GM10248 (cell line): Measurements from ENCODE around the gene TRMT112.
"Not testable (repeated sequence)": the region's sequence is repeated elsewhere in the genome, so short reads cannot be mapped to it uniquely, and the experiment has no call there.

ENCODE experiments used
- CTCF ChIA-PET: fragments of 300-600 bp; sonication (Branson Sonifier 250); formaldehyde crosslinking; extraction: SDS; loops from one replicate; lab custom pipeline; 2021; ENCODE audit warnings: antibody characterized with exemption; lab: Yijun Ruan, JAX
- POLR2A ChIA-PET: fragments of 350-650 bp; sonication (Branson Sonifier 250); formaldehyde crosslinking; extraction: SDS; loops from one replicate; lab custom pipeline; 2020; ENCODE audit warnings: antibody characterized with exemption; lab: Yijun Ruan, JAX
- DNase-seq: peaks from one replicate; pipeline ENCODE4 v3.0.0; 2012; ENCODE audit errors: extremely low spot score
- CTCF ChIP-seq: IDR thresholded peaks from 2 replicates; pipeline ENCODE4 v1.5.1; 2012; ENCODE audit warnings: mild to moderate bottlenecking, low read depth; ENCODE audit errors: extremely low read depth, missing control alignments, control extremely low read depth

The TRMT112 gene

GRCh38 chr11:64327993-64328392 lies 10.6 kb upstream of the TRMT112 start:
- TF ChIP-seq CTCF: no peak
- CTCF ChIA-PET: interaction anchor here (1.0 to 1.5 kb wide), 2 partner anchors 10 to 27 kb away, joined by 3 to 4 read pairs; partner anchors contain the start of gene PRDX5
- POLR2A ChIA-PET: interaction anchor here (1.8 kb wide), 1 partner anchor 10 kb away, joined by 5 read pairs; the partner anchor contains the start of genes PRDX5 and TRMT112
- DNase-seq: no peak

- POLR2A ChIA-PET: interaction anchor here (1.8 kb wide), 1 partner anchor 10 kb away, joined by 5 read pairs; the partner anchor contains the start of genes PRDX5 and TRMT112
- CTCF ChIA-PET: interaction anchor here (1.0 to 1.5 kb wide), 2 partner anchors 10 to 28 kb away, joined by 3 to 4 read pairs; partner anchors contain the start of gene PRDX5
- no peak for DNase-seq
- no peak for TF ChIP-seq CTCF
Measured at GRCh38 chr11:64327375-64327774, 10.0 kb upstream of the TRMT112 start.

- DNase-seq: no peak
- ChIA-PET CTCF (interaction anchor here (1.2 to 1.8 kb wide), 3 partner anchors 24 to 125 kb away, joined by 3 to 4 read pairs (median 4); no protein-coding TSS in a partner anchor), POLR2A (interaction anchor here (0.6 to 1.3 kb wide), 3 partner anchors 10 to 1405 kb away, joined by 3 to 6 read pairs (median 5); partner anchors contain the start of gene STIP1)
- no peak for TF ChIP-seq CTCF
Measured at GRCh38 chr11:64324692-64325469, 7.5 kb upstream of the TRMT112 start.

GRCh38 chr11:64323984-64324383 lies 6.6 kb upstream of the TRMT112 start:
- ChIA-PET POLR2A (interaction anchor here (1.3 kb wide), 2 partner anchors 11 to 138 kb away, joined by 3 read pairs; partner anchors contain the start of gene STIP1), CTCF (interaction anchor here (1.1 to 2.5 kb wide), 6 partner anchors 8 to 126 kb away, joined by 3 to 14 read pairs (median 4); no protein-coding TSS in a partner anchor)
- not testable (repeated sequence) for DNase-seq

GRCh38 chr11:64323373-64323772 lies 6.0 kb upstream of the TRMT112 start:
- ChIA-PET CTCF (interaction anchor here (1.1 to 2.5 kb wide), 5 partner anchors 8 to 119 kb away, joined by 3 to 14 read pairs (median 4); no protein-coding TSS in a partner anchor), POLR2A (interaction anchor here (1.3 kb wide), 2 partner anchors 12 to 137 kb away, joined by 3 read pairs; partner anchors contain the start of gene STIP1)
- no peak for TF ChIP-seq CTCF
- no peak for DNase-seq

- DNase-seq: no peak
- no peak for TF ChIP-seq CTCF
- CTCF ChIA-PET: interaction anchor here (1.1 to 2.5 kb wide), 5 partner anchors 9 to 118 kb away, joined by 3 to 14 read pairs (median 4); no protein-coding TSS in a partner anchor
- POLR2A ChIA-PET: interaction anchor here (1.3 kb wide), 1 partner anchor 12 kb away, joined by 3 read pairs; no protein-coding TSS in a partner anchor
Measured at GRCh38 chr11:64322925-64323260, 5.5 kb upstream of the TRMT112 start.
